Inflammatory macrophage treated with lipopolysaccharide for 4 hours (primary cell): ENCODE data around the gene ASCL5.

ENCODE experiments used
- DNase-seq: peaks from one replicate; pipeline ENCODE4 v3.0.0-alpha.2; 2020

The ASCL5 gene

GRCh38 chr1:201109651-201110050, 17.3 kb downstream of the ASCL5 start:
- DNase-seq = no peak

DNA sequence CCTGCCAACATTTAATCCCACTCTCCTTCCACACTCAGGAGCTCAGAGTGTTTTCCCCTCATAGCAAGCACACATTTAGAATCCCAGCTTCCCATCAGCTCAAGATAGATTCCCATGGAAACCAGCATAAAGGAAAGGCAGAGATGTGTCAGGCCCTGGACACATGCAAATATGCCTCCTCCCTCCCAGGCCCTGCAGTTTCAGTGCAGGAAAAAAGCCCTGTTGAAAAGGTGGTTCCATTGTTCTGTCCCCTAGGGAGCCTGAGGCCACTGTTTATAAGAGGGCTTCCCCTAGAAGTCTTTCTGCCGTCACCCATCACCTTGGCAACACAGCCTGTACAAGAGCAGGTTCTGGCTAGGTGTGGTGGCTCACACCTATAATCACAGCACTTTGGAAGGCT, 18.4 kb downstream of the ASCL5 start:
- DNase-seq = no peak

GRCh38 chr1:201105688-201106087, 21.3 kb downstream of the ASCL5 start:
- no peak for DNase-seq

- DNase-seq = no peak
These were observed 22.8 kb downstream of the ASCL5 start for GRCh38 chr1:201104141-201104540.

DNA sequence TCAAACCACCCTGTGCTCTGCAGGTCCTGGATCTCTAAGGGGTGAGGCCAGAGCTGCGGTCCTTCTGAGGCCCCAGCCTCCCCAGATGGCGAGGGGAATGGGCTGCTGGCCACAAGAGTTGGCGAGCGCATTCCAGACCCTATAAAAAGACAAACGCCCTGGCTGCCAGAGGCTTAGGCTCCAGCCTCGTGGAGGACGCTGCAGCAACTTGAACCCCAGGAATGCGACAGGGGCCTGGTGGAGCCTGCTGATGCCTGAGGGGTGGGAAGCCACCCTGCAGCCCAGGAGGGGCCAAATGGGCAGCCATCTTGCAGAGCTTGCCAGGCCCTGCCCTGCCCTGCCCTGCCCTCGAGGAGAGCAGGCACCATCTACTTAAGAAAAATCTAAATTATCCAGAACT, 23.3 kb downstream of the ASCL5 start:
- DNase-seq = no peak

DNA sequence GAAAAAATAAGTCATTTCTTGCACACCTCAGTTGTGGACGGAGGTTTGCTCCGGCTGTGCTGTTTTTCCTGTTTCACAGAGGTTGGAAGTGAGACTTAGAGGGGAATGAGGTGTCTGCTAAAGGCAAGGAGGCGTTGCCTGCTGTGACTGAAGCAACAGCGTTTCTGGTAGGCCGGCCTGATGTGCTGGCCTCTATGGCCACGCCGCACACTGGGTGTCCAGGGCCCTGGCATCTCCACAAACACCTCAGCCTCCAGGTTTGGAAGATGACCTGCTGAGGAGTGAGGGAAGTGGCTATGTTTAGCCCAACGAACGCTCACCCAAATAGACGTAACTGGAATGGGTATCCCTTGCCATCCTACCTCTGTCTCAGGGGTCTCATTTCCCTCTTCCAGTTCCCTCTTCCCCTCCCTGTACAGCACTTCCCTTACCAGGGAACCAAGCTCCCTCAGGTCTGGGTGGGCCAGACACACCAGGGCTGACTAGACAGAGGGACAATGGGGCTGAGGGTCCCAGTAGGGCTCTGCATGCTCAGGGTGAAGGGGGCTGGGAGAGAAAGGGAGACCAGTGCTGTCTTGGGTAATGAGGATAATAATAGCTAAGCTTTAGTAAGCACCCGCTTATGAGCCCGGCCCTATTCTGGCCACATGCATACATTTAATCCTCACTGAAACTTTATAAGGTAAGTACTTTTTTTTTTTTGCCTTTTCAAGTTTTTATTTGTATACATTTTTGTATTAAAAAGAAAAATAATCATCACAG, 26.6 kb downstream of the ASCL5 start:
- DNase-seq = no peak

DNA sequence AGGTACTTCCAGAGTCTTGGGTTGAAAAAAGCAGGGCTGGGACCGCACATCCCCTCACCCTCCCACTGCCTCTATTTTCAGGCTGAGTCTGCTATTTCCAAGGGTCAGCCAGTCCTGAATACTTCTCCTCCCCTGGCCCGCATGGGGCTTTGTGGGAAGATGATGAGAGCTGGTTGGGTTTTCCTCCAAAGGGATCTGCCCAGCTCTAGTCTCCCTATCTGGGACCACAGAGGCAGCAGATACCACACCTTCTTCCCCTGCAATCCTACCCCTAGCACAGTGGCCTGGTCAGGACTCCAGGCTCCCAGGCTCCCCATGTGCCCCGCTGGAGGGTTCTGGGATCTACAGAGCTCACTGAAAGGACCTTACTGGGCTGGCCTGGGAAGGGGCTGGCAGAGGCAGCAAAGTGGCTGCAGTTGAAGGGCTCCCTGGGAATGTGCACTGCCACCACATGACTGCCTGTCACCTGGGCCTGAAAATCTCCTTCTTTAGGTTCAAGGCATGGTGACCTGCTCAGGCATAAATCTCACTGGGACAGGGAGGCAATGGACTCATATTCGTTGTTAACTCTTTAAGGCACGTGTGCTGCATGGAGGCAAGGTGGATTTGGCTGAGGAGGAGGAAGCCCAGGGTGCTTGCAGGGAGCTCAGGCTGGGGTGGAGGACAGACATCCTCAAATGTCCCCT, 27.8 kb downstream of the ASCL5 start:
- no peak for DNase-seq

GRCh38 chr1:201096977-201097856, 29.8 kb downstream of the ASCL5 start:
- no peak for DNase-seq

DNA sequence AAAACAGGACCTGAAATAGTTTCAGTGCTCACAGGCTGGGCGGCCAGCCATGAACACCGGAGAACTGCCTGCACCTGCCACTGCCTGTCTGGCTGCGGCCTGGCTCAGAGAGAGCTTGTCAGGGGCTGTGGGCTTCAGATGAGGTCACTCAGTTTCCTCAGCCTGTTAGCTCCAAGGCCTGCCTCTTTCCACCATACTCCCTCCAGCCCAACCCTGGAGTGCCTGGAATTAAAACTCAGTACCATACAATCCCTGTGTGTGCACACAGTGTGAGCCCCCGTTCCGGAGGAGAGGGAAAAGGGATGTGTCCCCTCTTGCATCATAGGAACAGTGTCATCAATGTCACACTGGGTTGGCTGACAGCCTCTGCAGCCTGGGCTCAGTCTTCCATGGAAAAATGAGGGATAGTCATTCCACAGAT, 30.9 kb downstream of the ASCL5 start:
- DNase-seq = peak; percentile 8

DNA sequence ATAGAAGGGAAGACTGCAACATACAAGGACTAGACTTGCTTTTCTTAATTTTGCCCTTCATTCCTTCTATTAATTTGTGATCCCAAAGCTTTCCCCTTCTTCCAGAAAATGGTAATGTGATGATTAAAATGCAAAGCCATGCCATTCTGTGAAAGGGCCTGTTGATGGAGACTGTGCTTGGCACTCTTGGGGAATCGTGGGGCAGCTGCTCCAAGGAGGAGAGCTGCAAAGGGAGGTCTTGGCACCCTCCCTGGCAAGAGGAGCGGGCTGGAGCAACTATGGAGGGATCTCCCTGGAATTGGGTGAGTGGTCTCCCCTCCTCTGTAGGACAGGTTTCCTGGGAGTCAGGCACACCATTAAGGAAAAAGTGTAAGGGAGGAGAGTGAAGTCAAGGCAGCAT, 31.4 kb downstream of the ASCL5 start:
- DNase-seq = no peak

DNA sequence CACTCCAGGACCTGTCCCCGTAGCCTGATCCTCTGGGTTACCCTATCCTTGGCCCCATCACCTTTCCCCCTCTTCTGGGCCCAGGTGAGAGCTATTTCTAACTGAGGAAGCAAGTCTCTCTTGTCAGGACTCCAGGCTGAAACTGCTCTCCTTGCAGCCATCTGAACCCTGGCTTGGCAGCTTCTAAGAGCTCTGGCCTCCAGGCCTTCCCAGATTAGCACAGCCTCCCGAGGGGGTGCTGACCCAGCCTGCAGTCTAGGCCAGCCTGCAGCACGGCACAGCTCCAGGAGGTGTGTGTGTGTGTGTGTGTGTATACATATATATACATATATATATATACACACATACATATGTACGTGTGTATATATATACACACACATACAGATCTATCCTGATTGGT, 32.2 kb downstream of the ASCL5 start:
- DNase-seq = no peak

- no peak for DNase-seq
These were observed 33.0 kb downstream of the ASCL5 start for GRCh38 chr1:201093962-201094361.

GRCh38 chr1:201093561-201093960, 33.4 kb downstream of the ASCL5 start:
- DNase-seq = no peak

GRCh38 chr1:201092738-201093137, 34.2 kb downstream of the ASCL5 start:
- DNase-seq = no peak

DNA sequence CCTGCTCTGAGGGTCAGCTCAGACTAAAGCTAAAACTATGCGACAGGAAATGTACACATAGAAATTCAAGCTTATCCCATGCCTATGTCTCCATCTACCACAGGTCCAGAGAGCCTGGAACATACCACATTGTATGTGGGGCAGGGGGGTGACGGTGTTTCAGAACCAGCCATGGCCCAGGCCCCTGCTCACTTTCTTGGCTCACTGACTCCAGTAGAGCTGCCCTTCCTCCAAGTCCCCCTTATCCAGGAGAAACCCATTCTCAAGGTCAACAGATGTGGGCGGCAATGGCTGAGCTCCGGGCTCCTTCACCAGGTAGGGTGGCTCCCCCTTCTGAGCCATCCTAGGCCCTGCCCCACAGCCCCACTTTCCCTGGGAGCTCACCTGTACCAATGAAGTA, 35.7 kb downstream of the ASCL5 start:
- no peak for DNase-seq

DNA sequence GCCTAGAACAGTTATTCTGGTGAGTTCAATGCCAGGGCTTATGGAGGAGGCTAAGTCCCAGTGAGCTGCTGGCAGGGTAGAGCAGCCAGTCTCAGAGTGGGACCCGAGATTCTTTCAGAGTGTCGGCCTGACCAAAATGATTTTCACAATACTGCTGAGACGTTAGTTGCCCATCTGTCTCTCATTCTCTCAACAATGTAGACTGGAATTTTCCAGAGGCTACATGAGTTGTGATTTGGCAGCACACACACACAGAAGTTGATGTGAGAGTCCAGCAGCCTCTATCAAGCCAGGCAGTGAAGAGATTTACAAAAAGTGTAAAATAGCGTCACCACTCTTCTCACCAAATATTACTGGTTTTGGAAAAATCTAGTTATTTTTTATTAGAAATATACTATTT, 36.4 kb downstream of the ASCL5 start:
- DNase-seq = no peak

DNA sequence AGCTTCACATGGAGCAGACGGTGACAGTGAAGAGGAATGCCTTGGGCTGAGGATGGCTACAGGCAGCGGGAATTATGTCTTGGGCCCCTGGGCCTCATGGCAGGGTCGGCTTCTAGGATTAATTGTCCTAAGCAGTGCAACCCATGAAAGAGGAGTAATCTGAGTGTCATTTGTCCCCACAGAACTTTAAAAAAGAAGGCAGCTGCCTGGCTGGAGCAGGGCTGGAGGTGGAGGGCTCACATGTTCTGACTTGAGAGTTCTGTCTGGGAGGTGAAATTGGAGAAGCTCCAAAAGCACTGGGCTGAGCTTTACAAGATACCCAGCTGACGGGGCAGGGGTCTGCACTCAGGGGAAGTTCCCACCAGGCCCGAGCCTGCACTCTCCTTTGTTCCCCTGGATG, 37.4 kb downstream of the ASCL5 start:
- DNase-seq = no peak

DNA sequence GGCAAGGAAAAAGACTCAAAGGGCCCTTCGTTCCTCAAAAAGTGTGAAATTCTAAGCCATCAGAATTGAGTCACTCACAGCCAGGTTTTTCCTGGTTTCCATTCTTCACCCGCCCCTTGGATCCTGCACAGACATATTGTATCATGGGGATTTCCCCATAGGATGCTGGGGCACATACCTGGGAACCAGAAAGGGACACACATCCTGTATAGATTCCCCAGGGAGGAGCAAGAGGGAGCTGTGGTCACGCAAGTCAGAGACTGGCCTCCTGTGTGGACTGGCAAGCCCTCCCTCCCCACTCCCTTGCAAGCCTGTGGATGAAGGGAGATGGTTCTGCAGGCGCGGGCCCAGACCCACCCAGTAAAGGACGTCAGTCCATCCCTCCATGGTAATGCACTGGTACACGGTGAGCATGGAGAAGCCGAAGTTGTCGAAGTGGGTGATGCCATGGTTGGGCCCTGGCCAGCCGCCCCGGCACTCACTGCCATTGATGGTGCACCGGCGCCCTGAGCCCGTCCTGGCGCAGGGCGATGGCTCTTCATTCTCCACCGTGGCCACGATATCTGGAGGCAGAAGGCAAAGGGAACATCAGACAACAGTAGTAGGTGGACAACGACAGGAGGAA, 38.0 kb downstream of the ASCL5 start:
- DNase-seq = no peak

DNA sequence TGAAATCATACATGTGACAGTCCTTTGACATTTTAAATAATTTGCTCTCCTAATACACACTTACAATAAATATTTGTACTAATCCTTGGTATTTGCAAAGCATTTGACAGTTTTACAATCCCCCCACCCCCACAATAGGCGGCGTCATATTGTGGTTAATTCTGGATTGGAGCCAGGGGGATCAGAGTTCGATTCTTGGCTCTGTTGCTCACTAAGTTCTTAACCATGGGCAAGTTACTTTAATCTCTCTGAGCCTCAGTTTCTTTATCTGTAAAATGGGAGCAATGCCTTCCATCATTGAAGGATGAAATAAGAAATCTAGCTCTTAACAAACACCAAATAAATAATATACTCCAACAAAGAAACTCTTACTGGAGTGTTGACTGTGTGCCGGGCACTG, 38.6 kb downstream of the ASCL5 start:
- DNase-seq = no peak

DNA sequence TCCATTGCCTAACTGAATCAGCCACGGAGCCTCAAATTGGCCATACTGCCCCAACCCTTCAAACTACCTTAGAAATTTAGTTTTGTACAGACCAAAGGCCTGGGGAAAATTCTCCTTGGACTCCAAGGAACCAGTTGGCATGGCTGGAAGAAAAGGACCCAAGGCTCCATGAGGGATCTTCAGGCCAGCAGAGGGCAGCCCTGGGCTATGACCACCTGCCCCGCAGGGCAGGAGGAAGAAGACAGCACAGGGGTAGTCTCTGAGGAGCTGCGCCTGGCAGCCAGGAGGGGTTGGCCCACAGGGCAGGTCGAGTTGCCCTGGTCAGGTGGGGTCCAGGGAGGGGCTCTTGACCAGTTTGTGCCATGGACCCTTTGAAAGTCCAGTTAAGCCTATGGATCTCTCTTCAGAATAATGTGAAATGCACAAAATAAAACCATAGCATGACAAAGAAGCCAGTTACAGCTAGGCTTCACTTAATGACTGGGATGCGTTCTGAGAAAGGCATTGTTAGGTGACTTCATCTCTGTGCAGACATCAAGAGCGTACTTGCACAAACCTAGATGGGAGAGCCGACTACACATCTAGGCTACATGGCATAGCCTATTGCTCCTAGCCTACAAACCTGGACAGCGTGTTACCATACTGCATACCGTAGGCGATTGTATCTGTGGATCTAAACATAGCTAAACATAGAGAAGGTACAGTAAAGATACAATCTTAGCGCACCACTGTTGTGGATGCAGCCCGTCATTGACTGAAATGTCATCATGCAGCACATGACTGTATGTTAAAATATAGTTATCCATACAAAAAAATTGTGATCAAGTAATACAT, 40.9 kb downstream of the ASCL5 start:
- peak; percentile 61 for DNase-seq

DNA sequence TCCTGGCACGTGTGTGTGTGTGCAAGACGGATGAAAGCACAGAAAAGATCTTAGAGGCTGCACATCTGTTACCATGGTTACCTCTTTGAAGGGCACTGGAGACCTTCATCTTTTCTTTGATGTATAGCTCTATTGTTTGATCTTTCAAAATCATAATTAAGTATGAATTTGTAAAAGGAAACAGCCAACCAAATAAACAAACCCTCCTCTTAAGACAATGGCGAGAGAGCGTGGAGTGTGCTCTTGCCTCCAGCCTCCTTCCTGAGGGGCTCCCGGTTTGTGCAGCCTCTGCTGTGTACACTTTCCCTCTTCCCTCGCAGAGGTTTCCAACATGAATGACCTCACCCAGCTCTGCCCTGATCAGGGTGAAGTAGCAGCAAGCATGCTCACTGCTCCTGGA, 42.7 kb downstream of the ASCL5 start:
- no peak for DNase-seq

GRCh38 chr1:201083741-201084140, 43.2 kb downstream of the ASCL5 start:
- no peak for DNase-seq
